K562 (cell line): ENCODE measurements around the gene ZNF709.

ENCODE experiments used
- BHLHE40 ChIP-seq: IDR thresholded peaks from 2 replicates; pipeline ENCODE4 v1.6.1; 2011; ENCODE audit warnings: low read length, improper control_type of control experiment
- CHD2 ChIP-seq: IDR thresholded peaks from 2 replicates; pipeline ENCODE4 v1.6.1; 2011; ENCODE audit warnings: low read depth, low read length
- CREB1 ChIP-seq, 2 experiments: sonication (generic) in 1 of 2; formaldehyde crosslinking in 1 of 2; IDR thresholded peaks; 2 replicates each; pipeline versions ENCODE4 v1.6.1 to v1.8.0; 2012 to 2022; ENCODE audit warnings: inconsistent platforms in 1 of 2, mild to moderate bottlenecking in 1 of 2, missing genetic modification reagents in 1 of 2, moderate library complexity in 1 of 2
- CTCF ChIP-seq, 3 experiments: IDR thresholded peaks in 2 of 3; conservative IDR thresholded peaks in 1 of 3; 2 replicates each; pipeline ENCODE4 v1.5.1; 2011 to 2012; ENCODE audit warnings: low read length in 3 of 3, mild to moderate bottlenecking in 3 of 3, control low read depth in 2 of 3, improper control_type of control experiment in 1 of 3, inconsistent platforms in 1 of 3, low read depth in 1 of 3, mixed read lengths in 1 of 3, moderate library complexity in 1 of 3; ENCODE audit not compliant: insufficient read depth in 2 of 3
- EP300 ChIP-seq: IDR thresholded peaks from 2 replicates; pipeline ENCODE4 v1.6.1; 2012; ENCODE audit warnings: low read length, improper control_type of control experiment
- FOXA1 ChIP-seq: fragments of 450-650 bp; IDR thresholded peaks from 2 replicates; pipeline ENCODE4 v1.6.1; 2016; ENCODE audit warnings: mild to moderate bottlenecking, borderline replicate concordance
- NEUROD1 ChIP-seq: fragments of 150-350 bp; IDR thresholded peaks from 2 replicates; pipeline ENCODE4 v1.6.1; 2014; ENCODE audit warnings: borderline replicate concordance, low read length, low read depth; ENCODE audit not compliant: partially characterized antibody
- NFIC ChIP-seq: fragments of 450-650 bp; IDR thresholded peaks from 2 replicates; pipeline ENCODE4 v1.6.1; 2017; ENCODE audit warnings: mild to moderate bottlenecking, inconsistent platforms
- POLR2A ChIP-seq: fragments of 450-650 bp; conservative IDR thresholded peaks from 2 replicates; pipeline ENCODE4 v1.6.1; 2016
- TAF1 ChIP-seq: IDR thresholded peaks from 2 replicates; pipeline ENCODE4 v1.6.1; 2011; ENCODE audit warnings: mild to moderate bottlenecking, low read length, moderate library complexity; ENCODE audit not compliant: insufficient read depth, control insufficient read depth, severe bottlenecking; ENCODE audit errors: extremely low read depth
- ZFPM2 ChIP-seq: fragments of 250-450 bp; sonication (Bioruptor Pico); IDR thresholded peaks from 2 replicates; pipeline ENCODE4 v1.5.1; 2022; ENCODE audit warnings: mild to moderate bottlenecking
- TF ChIP-seq, protein P1 (sequence below): fragments of 450-650 bp; IDR thresholded peaks from 2 replicates; pipeline ENCODE4 v1.6.1; 2017; ENCODE audit warnings: antibody characterized with exemption, mild to moderate bottlenecking
- TF ChIP-seq, protein P2 (sequence below): fragments of 450-650 bp; IDR thresholded peaks from 2 replicates; pipeline ENCODE4 v1.6.1; 2017; ENCODE audit warnings: mild to moderate bottlenecking, moderate library complexity

GRCh38 chr19:12481781-12482508 lies 2.7 kb downstream of the ZNF709 start:
- TF ChIP-seq EP300 (no peak), NEUROD1 (no peak), BHLHE40 (no peak), CTCF (IDR thresholded peaks at IDR 0.05 in 2 of 3, conservative IDR thresholded peaks at IDR 0.05 in 1 of 3; ENCODE audit: insufficient read depth in 2 of 3, low read depth in 1 of 3, low read length in 3 of 3) (no peak), TAF1 (no peak), POLR2A (no peak), FOXA1 (no peak), CREB1 (IDR thresholded peaks at IDR 0.05) (no peak), CREB1 (CRISPR knock-in tag; IDR thresholded peaks at IDR 0.05) (no peak), ZFPM2 (CRISPR knock-in tag) (no peak), NFIC (no peak), CHD2 (no peak)
- TF ChIP-seq, protein P1, sequence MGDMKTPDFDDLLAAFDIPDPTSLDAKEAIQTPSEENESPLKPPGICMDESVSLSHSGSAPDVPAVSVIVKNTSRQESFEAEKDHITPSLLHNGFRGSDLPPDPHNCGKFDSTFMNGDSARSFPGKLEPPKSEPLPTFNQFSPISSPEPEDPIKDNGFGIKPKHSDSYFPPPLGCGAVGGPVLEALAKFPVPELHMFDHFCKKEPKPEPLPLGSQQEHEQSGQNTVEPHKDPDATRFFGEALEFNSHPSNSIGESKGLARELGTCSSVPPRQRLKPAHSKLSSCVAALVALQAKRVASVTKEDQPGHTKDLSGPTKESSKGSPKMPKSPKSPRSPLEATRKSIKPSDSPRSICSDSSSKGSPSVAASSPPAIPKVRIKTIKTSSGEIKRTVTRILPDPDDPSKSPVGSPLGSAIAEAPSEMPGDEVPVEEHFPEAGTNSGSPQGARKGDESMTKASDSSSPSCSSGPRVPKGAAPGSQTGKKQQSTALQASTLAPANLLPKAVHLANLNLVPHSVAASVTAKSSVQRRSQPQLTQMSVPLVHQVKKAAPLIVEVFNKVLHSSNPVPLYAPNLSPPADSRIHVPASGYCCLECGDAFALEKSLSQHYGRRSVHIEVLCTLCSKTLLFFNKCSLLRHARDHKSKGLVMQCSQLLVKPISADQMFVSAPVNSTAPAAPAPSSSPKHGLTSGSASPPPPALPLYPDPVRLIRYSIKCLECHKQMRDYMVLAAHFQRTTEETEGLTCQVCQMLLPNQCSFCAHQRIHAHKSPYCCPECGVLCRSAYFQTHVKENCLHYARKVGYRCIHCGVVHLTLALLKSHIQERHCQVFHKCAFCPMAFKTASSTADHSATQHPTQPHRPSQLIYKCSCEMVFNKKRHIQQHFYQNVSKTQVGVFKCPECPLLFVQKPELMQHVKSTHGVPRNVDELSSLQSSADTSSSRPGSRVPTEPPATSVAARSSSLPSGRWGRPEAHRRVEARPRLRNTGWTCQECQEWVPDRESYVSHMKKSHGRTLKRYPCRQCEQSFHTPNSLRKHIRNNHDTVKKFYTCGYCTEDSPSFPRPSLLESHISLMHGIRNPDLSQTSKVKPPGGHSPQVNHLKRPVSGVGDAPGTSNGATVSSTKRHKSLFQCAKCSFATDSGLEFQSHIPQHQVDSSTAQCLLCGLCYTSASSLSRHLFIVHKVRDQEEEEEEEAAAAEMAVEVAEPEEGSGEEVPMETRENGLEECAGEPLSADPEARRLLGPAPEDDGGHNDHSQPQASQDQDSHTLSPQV = no peak
- TF ChIP-seq, protein P2, sequence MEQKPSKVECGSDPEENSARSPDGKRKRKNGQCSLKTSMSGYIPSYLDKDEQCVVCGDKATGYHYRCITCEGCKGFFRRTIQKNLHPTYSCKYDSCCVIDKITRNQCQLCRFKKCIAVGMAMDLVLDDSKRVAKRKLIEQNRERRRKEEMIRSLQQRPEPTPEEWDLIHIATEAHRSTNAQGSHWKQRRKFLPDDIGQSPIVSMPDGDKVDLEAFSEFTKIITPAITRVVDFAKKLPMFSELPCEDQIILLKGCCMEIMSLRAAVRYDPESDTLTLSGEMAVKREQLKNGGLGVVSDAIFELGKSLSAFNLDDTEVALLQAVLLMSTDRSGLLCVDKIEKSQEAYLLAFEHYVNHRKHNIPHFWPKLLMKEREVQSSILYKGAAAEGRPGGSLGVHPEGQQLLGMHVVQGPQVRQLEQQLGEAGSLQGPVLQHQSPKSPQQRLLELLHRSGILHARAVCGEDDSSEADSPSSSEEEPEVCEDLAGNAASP = no peak
